ENCODE results near the gene MAGI3. TPM values are rescaled to one million over a fixed set of nuclear protein-coding genes. Genes with fewer than 3 reads are reported as not detected.

Gene MAGI3
- total RNA-seq, result 18.6 TPM

DNA sequence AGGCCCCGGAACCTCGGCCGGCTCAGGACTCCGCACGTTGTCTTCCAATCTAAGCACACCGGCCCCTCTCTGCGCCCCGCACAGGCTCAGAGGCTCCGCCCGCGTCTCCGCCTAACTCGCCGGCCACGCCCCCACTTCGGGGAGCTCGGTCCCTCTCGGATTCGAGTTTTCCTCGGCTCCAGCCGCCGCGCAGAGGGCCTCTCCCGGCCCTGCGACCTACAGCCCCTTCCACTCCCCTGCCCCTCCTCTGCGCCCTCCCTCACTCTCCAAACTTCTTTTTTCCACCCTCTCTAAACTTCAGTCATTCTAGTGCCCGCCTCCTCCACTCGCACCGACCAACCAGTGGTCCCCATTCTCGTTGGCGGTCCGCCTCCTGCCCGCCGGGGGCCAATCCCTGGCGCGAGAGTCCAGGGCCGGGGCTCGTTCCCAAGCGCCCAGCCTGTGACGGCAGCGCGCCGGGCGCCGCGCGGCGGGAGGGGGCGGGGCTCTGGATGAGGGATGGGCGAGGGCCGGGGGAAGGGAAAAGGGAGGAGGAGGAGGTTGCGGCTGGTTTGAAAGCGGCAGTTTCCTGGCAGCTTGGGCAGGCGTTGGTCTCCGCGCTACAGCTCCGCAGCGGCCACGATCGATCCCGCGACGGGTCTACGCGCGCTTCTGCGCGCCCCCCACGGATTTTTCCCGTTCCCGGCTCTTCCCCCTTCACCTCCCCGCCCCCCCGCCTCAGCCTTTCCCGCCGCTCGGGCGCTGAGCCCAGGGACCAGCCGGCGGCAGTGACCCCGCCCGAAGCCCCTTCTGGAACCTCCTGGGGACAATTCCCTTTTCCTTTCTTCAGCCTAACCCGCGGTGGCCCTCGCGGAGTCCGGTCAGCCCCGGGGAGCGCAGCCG lies at the start of gene MAGI3:
Gene MAGI3 (plus strand): TSS at position 563 of the 882 bp plus-strand sequence. CDS start 519 bp downstream, outside the sequence.
- peak; percentile 99 for DNase-seq (ENCODE audit: low spot score)

- no peak for DNase-seq (ENCODE audit: low spot score)
Observed at GRCh38 chr1:113353580-113353979, 36.7 kb upstream of the MAGI3 start.

DNA sequence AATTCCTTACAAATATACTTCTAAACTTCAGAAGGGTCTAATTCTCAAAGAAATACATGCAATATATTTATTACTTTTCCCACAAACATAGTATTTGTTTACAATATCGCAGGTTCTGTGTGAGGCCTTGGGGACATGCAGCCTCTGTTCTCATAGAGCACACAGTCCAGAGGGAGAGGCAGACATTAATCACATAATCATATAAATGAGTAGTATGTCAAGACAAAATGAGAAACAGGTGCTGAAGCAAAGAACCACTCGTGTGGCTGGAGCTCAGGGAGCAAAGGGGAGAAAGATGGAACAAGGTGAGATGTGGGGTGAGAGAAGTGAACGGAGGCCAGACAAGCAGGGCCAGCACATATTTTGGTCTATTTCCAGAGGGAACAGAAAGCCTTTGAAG lies 26.4 kb upstream of the MAGI3 start:
- DNase-seq (ENCODE audit: low spot score), result no peak

DNA sequence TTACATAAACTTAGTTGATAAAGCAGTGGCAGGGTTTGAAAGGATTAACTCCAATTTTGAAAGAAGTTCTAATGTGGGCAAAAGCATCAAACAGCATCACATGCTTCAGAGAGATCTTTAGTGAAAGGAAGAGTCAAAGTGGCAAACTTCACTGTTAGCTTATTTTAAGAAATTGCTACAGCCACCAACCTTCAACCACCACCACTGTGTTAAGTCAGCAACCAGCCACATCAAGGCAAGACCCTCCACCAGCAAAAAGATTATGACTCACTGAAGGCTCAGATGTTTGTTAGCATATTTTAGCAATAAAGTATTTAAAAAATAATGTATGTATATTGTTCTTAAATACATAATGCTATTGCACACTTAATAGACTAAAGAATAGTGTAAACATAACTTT lies 21.3 kb upstream of the MAGI3 start:
- no peak for DNase-seq (ENCODE audit: low spot score)

DNA sequence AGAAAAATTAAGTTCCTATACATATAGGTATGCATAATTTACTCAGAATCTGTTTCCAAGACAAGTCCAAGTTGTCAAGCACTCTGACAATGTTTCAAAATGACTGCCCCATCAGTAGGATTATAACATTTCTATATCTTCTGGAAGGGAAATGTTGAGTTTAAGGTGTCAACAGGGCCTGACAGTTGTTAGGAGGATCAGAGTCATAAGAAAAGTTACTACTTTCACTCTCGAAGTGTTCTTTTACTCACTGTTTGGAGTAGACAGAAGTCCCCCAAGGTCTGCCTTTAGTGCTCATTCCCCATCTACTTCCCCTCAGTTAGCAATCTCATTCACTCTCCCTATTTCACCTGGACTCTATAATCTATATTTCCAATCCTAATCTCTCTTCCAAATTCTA lies 20.6 kb upstream of the MAGI3 start:
- DNase-seq (ENCODE audit: low spot score), result no peak

GRCh38 chr1:113370868-113371267 lies 19.4 kb upstream of the MAGI3 start:
- DNase-seq (ENCODE audit: low spot score), result no peak

- no peak for DNase-seq (ENCODE audit: low spot score)
Observed at GRCh38 chr1:113372546-113372945, 17.8 kb upstream of the MAGI3 start.

DNA sequence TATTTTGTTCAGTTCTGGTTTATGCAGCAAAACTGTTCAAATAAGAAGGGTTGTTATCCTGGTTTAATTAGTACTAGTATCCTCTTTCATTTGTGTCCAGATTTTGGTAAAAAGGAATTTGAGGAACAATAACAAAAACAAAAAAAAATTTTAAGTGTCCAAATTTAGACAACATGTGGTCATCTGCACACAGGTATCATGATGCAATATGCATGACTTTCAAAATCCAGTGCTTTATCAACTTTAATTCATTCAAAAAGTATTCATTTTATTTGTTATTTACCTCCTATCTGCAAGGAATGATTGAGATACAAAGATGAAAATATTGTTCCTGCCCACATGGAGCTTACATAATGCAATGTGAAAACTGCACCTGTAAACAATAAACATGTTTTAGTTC lies 16.7 kb upstream of the MAGI3 start:
- no peak for DNase-seq (ENCODE audit: low spot score)

- DNase-seq (ENCODE audit: low spot score), result no peak
Observed at GRCh38 chr1:113375878-113376277, 14.4 kb upstream of the MAGI3 start.

DNA sequence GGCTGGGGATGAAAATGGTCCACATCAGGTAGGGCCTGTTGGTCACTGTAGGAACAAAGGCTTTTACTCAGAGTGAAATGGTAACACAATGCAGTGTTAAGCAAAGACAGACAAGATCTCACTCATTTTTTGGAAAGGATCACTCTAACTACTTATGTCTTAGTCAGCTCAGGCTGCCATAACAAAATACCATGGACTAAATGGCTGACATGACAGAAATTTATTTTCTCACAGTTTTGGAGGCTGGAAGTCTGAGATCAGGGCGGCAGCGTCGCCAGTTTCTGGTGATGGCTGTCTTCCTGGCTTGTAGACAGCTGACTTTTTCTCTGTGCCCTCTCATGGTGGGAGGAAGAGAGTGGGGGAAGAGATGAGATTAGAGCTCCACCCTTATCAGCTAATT lies 10.2 kb upstream of the MAGI3 start:
- DNase-seq (ENCODE audit: low spot score), result no peak

DNA sequence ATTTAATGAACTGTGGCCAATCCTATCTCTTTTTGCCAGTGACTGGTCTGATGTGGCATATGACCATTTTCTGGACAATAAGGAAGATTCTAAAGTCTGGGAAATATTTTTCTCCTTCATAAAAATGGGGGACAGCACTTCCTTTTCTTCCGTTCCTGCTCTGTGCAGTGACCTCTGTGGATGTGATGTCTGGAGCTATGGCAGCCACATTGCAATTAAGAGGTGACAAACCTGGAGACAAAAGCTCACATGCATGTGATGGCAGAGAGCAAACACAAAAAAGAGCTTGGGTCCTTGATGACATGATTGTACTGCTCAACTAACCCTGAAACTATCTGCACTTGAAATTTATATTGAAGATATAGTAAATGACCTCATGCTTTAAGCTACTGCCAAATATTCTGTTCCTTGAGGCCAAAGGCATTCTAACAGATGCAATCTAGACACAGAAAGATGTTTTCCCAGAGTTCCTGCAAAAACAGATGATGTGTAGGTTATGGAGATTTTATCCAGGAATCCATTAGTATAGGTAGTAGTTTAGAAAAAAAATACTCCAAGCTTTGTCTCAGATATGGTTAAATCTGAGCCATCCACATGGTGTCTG lies 2.2 kb upstream of the MAGI3 start:
- DNase-seq (ENCODE audit: low spot score), result no peak

DNA sequence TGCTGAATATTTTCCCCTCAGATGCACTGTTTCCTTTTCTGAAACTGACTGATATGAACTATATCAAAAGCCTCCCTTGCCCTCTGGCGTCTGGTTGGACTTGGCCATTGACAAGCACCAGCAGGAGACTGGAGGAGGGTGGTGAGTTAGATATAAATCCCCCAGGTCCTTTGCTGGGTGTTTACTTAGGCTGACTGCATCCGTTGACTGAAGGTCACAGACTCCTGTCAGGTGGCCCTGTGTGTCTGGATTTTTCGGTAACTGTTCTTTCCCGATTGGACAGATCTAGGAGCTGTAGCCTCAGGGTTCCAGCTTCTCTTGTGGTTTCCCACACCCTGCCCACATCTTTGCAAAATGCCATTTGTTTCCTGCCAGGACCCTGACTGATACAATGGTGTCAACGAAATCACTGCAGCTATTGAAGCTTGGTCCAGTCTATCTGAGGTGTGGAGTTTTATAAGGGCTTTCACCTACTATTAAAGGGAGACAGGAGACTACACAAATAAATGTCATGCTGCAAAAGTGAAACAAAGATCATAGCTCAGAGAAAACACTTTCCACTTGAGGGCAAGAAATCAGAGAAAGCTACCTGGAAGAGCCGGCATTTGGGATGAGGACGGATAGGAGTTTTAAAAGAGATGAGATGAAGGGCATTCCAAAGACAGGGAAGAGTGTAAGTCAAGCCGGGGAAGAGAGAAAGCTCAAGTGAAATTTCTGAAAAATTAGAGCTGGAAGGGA lies 1.5 kb upstream of the MAGI3 start:
- peak; percentile 45 for DNase-seq (ENCODE audit: low spot score)

DNA sequence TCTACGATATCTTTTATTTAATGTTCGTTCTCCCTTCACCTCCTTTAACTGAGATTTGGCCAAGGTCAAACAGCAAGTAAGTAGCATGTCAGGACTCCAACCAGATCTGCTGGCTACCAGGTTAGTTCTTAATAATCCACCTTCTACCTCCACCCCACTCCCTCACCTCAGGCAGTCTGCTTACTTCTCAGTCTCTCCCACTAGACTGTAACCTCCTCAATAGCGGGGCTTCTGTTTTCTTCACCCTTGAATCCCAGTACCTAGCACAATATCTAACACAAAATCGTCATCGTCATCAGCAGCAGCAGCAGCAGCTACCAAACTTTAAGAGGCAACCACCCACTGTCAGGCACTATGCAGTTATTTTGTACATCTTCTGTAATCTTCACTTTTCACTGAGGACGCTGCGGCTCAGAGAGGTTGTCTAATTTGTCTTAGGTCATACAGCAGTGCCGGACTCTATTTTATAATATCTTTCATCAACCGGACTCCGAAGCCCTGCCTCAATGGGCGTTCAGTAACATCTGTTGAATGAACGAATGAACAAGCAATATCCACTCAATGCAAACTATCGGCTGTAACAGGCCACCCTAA lies 859 bp upstream of the MAGI3 start:
- DNase-seq (ENCODE audit: low spot score), result no peak

DNA sequence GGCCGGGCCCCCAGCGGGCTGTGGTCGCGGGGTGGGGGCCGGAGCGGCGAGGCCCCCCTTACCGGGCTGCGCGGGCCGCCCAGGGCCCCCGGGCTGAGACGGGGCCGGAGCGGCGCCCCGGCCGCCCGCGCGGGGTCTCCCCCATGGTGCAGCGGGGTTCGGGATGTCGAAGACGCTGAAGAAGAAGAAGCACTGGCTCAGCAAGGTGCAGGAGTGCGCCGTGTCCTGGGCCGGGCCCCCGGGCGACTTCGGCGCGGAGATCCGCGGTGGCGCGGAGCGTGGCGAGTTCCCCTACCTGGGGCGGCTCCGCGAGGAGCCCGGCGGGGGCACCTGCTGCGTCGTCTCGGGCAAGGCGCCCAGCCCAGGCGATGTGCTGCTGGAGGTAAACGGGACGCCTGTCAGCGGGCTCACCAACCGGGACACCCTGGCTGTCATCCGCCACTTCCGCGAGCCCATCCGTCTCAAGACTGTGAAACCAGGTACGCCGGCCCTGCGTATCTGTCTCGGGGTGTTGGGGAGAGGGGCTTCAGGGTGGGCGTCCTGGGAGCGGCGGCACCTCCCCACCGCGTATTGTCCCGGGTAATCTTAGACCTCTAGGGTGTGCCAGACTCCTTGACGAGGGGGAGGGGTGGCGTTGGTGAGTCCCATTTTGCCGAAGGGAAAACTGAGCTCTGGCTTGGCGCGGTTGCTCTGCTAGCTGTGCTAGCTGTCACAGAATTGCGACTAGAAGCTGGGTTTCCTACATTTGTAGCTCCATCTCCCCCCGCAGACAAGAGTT lies 745 bp downstream of the MAGI3 start:
- DNase-seq (ENCODE audit: low spot score), result peak; percentile 52

- DNase-seq (ENCODE audit: low spot score), result no peak
Observed at GRCh38 chr1:113391649-113392271, 1.4 kb downstream of the MAGI3 start.

DNA sequence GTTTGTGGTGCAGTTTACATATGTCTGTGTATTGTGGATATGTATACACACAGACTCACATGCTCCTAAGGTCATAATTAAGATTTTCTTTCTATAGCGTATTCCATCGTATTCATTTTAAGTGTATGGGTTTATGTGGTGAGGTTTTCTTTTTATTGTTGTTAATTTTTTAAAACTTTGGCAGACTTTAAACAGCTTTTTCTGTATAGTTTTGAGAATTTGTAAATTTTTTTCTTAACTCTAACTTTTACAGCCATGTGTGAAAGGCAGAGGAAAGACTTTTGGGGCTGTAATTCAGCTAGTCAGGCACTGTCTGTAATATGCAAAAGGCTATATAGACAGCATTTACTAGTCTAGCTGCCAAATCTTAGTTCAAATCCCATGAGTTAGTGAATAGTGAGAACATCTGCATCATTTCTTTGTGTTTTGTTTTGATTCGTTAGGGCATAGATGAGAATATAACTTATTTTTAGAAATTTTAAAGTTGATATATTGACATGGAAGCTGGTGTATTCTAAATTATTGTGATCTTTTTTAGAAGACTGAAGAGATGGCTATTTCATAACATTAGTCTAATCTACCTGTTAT lies 2.3 kb downstream of the MAGI3 start:
- DNase-seq (ENCODE audit: low spot score), result no peak

GRCh38 chr1:113394043-113394862 lies 3.9 kb downstream of the MAGI3 start:
- no peak for DNase-seq (ENCODE audit: low spot score)

- no peak for DNase-seq (ENCODE audit: low spot score)
Observed at GRCh38 chr1:113394863-113395259, 4.5 kb downstream of the MAGI3 start.

DNA sequence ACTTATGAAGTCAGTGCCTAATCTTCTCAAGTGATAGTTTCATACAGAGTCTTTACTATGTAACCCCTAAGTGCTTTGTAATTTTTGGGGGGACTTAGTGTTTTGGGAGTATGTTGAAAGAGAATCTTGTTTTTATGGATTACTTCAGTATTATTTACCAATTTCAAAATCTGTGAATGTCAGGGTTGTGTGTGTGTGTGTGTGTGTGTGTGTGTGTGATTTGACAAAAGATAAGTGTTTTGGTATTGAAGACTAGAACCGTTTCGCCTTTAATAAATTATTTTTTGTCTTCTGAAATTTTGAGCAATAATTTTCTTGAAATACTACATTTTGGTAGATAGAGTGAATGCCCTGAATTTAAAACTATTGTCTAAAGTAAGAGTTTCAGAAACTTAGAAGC lies 5.8 kb downstream of the MAGI3 start:
- no peak for DNase-seq (ENCODE audit: low spot score)

- DNase-seq (ENCODE audit: low spot score), result no peak
Observed at GRCh38 chr1:113396585-113396984, 6.3 kb downstream of the MAGI3 start.
